GM21786 (cell line): ENCODE measurements around the gene SLC7A7.
"Not testable (repeated sequence)": the region's sequence is repeated elsewhere in the genome, so short reads cannot be mapped to it uniquely, and the experiment has no call there.

Experiments used
- ATAC-seq: cut with Tn5 transposase; IDR thresholded peaks from one replicate; pipeline ENCODE4 v1.9.1; 2021; ENCODE audit not compliant: unreplicated experiment

Gene SLC7A7

DNA sequence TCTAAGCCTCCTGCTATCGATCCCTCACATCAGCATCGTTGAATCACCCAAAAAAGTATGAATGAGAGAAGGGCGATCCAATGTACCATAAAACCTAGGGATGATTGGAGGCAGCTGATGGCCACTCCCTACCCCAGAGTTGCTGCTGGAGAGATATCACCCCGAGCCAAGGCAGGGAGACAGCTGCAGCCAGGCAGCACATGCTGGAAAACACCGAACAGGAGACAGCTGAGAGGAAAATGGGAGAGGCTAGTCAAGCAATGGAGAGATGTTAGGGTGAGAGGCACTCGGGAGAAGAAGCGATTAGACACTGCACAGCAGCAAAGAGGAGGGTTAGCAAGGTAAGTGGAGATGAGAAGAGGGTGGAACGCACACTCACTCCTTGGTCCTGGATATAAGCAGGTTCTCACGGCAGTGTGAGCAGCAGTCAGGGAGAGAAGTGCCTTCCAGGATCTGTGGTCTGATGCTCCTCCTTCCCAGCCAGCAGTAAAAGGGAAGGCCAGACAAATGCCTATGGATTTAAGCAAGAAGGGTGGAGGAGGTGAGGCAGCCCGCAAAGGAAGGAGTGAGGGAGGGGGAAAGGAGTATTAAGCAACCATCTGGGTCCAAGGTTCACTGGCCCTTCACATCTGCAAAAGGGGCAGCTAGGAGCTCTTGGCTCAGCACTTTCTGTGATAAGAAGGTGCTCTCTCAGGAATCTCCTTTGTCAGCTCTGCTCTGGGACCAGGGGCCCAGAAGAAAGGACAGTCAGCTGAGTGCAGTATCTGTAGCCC lies at the start of gene SLC7A7:
SLC7A7 (minus strand) TSS at position 495 of the 773 bp plus-strand sequence. CDS start 2,037 bp downstream, outside the sequence.
- no peak for ATAC-seq

DNA sequence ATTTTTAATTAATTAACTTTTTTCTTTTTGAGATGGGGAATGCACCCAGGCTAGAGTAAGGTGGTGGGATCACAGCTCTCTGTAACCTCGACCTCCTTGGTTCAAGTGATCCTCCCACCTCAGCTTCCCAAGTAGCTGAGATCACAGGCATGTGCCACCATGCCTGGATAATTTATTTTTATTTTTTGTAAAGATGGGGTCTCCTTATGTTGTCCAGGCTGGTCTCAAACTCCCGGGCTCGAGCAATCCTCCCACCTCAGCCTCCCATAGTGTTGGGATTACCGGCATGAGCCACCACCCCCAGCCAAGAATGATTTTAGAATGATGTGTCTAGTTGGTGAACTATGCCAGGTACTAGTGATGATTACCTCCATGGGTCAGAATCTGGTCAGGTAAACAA lies 49.7 kb upstream of the SLC7A7 start:
- ATAC-seq: no peak

DNA sequence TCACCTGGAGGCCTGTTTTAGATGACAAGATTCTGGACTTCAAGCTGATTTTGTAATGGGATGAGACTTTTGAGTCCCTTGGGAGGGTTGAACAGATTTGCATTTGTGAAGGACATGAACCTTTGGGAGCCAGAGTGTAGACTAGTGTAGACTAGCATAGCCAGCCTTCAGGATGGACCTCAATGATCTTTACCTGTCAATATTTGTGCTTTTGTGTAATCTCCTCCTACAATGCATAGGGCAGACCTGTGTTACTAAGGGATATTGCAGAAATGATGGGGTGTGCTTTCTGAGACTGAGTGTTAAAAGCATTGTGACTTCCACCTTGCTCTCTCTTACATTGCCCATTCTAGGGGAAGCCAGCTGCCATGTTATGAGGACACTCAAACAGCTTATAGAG lies 46.4 kb upstream of the SLC7A7 start:
- no peak for ATAC-seq

DNA sequence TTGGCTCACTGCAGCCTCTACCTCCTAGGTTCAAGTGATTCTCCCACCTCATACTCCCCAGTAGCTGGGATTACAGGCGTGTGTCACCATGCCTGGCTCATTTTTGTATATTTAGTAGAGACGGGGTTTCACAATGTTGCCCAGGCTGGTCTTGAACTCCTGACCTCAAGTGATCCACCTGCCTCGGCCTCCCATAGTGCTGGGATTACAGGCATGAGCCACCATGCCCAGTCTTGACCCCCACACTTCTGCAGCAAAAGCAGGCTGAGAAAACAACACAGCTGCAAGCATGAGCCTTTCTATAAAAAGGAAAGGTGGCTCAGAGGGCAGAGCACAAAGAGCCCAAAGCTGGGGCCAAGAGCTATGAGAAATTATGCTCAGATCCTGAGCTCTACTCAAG lies 45.1 kb upstream of the SLC7A7 start:
- ATAC-seq: not testable (repeated sequence)

DNA sequence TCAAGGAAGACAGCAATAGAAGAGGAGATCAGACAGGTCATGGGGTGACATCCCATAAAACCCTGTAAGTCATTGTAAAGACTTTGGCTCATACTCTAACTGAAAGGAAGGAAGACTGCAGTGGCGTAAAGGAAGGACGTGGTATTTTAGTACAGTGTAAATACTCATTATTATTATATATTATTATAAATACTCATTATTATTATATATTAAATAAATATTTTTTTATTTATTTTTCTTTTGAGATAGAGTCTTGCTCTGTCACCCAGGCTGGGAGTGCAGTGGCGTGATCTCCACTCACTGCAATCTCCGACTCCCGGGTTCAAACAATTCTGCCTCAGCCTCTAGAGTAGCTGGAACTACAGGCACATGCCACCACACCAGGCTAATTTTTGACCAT lies 41.2 kb upstream of the SLC7A7 start:
- no peak for ATAC-seq

DNA sequence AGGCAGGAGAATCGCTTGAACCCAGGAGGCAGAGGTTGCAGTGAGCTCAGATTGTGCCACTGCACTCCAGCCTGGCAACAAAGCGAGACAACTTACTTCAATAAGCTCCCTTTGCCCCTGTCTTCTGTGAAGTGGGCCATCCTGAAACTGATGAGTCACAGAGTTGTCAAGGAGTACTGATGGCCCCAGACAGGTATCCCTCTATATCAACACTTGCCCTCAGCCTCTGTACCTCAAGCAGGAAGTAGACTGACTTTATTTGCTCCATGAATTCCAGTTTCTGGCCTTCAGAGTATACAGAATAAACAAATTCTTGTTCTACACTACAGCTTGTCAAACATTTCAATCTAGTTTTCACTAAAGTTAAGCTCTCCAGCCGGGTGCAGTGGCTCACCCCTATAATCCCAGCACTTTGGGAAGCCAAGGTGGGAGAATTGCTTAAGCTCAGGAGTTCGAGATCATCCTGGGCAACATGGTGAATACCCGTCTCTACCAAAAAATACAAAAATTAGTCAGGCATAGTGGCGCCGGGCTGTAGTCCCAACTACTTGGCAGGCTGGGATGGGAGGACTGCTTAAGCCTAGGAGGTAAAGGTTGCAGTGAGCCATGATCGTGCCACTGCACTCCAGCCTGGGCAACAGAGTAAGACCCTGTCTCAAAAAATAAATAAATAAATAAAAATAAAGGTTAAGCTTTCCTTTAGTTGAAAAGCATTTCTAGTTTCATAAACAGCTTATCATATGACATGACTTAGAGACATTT lies 39.9 kb upstream of the SLC7A7 start:
- ATAC-seq: no peak

DNA sequence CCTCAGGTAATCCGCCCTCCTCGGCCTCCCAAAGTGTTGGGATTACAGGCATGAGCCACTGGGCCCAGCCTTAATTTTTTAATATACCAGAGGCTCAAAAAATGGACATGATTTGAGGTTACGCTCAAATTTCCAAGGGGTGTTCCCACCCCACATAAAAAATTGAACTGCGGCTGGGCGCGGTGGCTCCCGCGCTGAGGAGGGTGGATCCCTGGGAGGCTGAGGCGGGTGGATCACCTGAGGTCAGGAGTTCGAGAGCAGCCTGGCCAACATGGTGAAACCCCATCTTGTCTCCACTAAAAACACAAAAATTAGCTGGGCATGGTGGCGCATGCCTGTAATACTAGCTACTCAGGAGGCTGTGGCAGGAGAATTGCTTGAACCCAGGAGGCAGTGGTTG lies 39.1 kb upstream of the SLC7A7 start:
- ATAC-seq: not testable (repeated sequence)

DNA sequence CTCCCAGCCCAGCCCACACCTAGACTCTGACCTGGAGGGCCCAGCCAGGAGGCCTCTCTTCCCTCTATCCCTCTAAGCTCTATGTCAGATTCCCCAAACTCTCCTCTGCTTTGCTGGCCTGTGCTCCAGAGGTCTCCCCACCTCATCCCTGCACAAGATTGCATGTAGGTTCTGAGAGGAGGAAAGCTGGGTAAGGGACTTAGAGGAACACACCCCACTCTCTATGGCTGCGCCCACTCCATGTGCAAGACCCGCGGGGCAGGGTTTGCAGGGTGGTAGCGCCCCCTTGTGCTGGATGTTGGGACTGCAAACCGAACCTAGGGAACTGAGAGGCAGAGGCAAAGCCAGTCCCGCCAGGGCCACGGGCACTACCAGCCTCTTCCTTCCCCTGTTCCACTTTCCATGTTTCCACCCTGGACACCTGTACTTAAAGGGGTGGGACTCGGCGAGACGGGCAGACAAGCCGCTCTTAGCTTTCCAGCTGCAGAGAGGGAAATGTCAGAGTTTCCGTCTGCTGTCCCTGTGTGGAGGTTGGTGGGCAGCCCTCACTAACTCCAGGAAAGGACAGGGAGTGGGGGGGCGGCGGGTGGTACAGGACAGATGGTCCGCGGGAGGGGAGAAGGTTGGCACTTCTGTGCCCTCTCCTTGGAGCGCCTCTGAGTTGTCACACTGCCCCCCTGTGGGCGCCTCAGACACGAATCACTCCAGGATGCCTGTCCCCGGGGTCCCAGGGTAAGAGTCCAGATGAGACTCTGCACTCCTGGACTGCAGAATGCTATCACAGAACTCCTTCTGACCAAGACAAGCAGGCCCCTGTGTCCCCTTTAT lies 37.9 kb upstream of the SLC7A7 start:
- ATAC-seq: peak; percentile 63

DNA sequence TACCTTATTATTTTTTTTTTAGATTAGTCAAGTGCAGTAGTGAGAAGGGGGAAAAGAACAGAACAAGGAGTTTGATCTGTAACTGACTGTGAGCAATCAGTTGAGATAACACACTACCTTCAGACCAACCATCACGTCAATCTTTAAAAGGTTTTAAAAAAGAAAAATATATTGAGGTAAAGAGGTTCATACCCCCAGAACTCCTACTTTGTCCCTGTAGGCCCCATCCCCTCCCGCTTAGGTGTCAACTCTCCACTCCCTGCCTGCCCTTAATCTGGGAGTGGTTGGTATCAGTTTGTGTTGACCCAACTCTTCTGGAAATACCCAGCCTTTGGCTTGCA lies 37.3 kb upstream of the SLC7A7 start:
- ATAC-seq: no peak

DNA sequence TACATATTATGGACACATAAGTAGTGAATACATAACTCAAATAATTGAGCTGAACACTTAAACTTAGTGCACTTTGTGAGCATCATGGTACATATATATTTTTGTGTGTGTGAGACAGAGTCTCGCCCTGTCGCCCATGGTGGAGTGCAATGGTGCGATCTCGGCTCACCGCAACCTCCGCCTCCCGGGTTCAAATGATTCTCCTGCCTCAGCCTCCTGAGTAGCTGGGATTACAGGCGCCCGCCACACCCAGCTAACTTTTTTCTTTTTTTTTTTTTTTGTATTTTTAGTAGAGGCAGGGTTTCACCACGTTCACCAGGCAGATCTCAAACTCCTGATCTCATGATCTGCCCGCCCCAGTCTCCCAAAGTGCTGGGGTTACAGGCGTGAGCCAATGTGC lies 36.9 kb upstream of the SLC7A7 start:
- not testable (repeated sequence) for ATAC-seq

DNA sequence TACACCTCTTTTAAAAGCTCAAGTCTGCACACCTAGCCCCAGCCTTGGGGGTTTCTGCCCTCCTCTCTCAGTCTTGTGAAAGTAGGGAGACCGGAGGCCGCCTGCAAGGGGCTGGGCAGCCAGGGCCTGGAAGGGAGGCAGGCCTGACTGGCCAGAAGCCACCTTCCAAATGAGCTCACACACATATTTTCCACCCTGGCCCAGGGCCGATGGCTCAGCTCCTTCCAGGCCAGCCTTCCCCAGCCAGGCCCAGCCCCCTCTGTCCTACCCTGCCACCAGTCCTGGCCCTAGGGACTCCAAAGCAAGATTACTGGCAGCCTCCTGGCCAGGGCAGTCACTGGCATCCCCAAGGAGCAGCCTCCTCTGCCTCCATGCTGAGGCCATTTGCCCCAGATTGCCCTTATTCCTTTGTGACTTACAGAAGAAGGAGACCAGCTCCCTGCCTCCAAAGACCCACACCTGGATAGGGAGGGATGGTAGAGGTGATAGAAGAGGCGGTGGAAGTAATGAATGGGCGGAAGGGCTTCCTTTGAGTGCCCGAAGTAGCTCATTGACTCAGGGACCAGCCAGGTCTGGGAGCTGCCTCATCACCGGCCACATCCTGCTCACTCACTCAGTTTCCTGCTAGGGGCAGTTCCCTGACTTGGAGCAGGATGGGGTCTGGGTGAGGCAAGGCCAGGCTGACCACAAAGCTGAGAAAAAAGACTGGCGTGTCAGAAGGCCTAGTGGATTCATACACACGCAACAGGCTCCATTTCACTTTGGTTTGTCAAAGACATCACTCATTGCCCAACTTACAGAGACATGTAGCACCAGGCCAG lies 35.9 kb upstream of the SLC7A7 start:
- ATAC-seq: no peak

DNA sequence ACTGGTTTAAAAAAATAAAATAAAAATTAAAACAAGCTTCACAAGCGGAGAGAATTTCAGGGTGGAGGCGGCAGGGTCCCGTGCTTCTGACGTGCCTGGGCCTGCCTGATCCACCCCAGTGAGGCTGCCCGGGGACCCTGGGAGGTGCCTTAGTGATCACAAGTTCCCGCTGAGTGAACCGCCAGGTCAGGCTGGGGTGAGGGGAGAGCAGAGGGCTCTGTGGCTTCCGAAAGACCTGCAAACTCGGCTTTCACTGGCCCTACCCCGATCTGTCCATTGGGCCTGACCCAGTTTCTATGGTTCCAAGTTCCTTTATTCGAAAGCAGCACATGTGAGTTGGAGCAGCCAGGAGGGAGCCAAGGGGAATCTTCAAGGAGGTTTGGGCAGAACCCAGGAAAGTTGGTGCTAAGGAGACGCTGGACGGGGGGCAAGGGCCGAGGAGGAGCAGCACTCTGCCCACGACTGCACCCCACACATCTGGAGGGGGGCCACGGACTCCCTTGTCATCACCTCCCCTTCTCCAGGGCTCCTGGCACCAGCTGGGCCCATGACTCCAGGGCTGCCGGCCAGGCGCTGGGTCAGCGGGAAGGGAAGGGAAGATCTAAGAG lies 34.1 kb upstream of the SLC7A7 start:
- ATAC-seq: no peak

DNA sequence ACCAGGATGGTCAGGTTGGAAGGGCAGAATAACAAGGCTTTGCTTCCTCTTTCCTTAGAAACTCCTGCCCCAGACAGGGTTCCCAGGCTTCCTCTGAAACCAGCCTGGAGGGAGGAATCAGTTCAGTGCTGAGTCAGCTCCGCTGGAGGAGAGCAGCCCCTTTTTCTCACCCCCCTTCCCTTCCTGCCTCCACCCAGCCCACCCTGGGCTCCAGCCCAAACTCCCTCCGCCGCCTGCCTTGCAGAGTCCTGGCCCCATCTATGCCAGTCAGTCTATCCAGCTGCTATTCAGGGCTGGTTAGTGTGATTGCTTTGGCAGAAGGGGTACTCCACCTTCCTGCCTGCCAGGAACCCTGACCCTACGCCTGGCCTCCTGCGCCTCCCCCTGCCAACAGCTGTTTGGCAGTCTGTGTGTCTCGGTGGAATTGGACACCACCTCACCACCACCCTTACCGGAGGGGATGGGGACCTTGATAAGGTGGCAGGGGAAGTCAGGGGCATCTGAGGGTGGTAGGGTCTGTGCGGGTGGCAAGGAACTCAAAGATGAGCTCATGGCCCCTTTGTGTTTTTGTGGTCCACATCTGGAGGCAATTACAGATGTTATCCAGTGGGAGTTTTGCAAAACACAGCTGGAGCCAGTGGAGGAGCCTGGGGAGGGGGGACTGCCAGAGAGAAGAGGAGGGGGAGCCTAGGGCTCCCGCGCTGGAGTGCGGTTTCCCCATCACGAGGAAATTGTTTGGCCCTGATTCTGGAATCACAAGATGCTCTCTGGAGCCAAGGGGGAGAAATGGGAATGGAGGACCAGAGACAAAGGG lies 33.3 kb upstream of the SLC7A7 start:
- ATAC-seq: no peak

DNA sequence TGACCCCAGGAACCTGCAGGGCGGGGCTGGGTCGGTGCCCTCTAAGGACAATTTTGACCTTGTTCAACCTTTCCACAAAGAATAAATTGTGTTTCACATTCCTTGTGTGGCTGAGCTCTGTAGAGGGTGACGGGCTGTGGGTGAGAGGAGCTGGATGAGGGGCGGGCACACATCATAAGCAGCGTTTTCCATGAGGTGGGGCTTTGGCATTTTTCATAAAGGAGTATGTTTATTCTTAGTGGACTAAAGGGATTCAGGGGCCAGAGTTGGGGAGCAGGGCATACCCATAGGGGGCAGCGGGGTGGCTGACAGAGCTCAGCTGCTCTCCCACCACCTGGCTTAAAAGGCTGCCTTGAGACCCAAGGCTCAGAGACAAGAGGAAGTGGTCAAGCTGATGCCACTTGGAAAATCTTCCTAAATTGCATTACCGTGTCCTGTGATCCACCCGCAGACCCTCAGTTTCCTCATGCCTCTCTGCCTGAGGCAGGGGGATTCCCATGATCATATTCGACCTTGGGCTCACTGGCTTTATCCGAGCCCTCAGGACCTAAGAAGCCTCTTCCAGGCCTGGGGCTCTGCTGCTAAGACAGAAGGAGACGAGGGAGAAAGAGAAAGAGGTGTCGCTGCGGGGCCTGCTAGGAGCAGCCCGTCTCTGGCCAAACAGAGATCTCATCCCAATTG lies 32.6 kb upstream of the SLC7A7 start:
- ATAC-seq: no peak

DNA sequence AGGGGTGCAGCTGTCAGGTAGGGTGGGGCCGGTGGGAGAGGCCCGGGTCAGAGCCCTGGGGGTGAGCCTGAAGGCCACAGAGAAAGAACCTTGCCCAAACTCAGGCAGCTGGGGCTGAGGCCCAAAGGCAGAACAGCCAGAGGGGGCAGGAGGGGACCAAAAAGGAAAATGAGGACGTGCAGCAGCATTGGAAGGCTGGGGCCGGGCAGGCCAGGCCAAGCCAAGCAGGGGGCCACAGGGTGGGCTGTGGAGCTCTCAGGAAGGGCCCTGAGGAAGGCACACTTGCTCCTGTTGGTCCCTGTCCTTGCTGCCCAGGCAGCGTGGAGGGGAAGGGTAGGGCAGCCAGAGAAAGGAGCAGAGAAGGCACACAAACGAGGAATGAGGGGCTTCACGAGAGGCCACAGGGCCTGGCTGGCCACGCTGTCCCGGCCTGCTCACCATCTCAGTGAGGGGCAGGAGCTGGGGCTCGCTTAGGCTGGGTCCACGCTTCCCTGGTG lies 31.6 kb upstream of the SLC7A7 start:
- no peak for ATAC-seq

DNA sequence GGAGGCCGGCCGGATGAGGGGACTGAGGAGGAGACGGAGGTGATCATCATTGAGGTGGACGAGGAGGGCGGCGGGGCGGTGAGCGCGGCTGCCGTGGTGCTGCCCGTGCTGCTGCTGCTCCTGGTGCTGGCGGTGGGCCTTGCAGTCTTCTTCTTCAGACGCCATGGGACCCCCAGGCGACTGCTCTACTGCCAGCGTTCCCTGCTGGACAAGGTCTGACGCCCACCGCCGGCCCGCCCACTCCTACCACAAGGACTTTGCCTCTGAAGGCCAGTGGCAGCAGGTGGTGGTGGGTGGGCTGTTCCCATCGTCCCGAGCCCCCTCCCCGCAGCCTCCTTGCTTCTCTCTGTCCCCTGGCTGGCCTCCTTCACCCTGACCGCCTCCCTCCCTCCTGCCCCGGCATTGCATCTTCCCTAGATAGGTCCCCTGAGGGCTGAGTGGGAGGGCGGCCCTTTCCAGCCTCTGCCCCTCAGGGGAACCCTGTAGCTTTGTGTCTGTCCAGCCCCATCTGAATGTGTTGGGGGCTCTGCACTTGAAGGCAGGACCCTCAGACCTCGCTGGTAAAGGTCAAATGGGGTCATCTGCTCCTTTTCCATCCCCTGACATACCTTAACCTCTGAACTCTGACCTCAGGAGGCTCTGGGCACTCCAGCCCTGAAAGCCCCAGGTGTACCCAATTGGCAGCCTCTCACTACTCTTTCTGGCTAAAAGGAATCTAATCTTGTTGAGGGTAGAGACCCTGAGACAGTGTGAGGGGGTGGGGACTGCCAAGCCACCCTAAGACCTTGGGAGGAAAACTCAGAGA lies 30.8 kb upstream of the SLC7A7 start:
- no peak for ATAC-seq

DNA sequence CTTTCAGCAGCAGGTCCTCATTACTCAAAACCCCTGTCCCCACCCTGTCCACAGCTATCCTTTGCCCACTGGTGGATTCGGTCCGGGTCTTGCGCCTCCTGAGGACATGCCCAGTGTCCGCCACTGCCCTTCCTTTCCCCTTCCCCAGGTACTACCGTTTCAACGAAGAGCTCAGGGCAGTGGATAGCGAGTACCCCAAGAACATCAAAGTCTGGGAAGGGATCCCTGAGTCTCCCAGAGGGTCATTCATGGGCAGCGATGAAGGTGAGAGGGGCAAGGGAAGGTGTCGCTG lies 29.8 kb upstream of the SLC7A7 start:
- no peak for ATAC-seq
